ENCODE measurements around the gene APCDD1L. TPM values are rescaled to one million over a fixed set of nuclear protein-coding genes. Genes with fewer than 3 reads are reported as not detected.

The APCDD1L gene
- total RNA-seq, 1 donor from 2014 or later: 16.4 TPM

- no peak overlapping the region for H3K4me3 ChIP-seq (ENCODE audit: insufficient read depth, low read depth, low read length)
- H3K27ac ChIP-seq (ENCODE audit: low read depth, low read length): no peak overlapping the region
- Mint-ChIP-seq H3K4me3 (ENCODE audit: unreplicated experiment) (no peak overlapping the region), H3K9me3 (ENCODE audit: unreplicated experiment) (peaks cover 25% of the 10 kb centered on the region), H3K4me1 (ENCODE audit: low read depth, unreplicated experiment) (no peaks in the 10 kb centered on the region), H3K36me3 (ENCODE audit: low read depth, unreplicated experiment) (peaks cover 26% of the 10 kb centered on the region), H3K27ac (ENCODE audit: unreplicated experiment) (no peak overlapping the region), H3K27me3 (ENCODE audit: low read depth, unreplicated experiment) (peaks cover 9% of the 10 kb centered on the region)
- no peak for FAIRE-seq
- TF ChIP-seq EZH2 (IDR thresholded peaks at IDR 0.05; ENCODE audit: insufficient read depth, low read length) (no peak), CTCF (IDR thresholded peaks at IDR 0.05; ENCODE audit: insufficient read depth, low read depth, low read length) (no peak)
- H3K9ac ChIP-seq (ENCODE audit: low read length): no peak overlapping the region
- H3K27me3 ChIP-seq (ENCODE audit: insufficient read depth, low read length): no peaks in the 10 kb centered on the region
- H3K4me2 ChIP-seq (ENCODE audit: low read length): no peak overlapping the region
- H3K9me3 ChIP-seq (ENCODE audit: insufficient read depth, low read depth, low read length): peaks cover 10% of the 10 kb centered on the region
- no peak for DNase-seq (ENCODE audit: low read depth)
- no peaks in the 10 kb centered on the region for H3K4me1 ChIP-seq (ENCODE audit: insufficient read depth, low read length)
- H3K79me2 ChIP-seq (ENCODE audit: insufficient read depth, low read length): no peaks in the 10 kb centered on the region
- no peak overlapping the region for H2AFZ ChIP-seq (ENCODE audit: low read depth, low read length)
- H4K20me1 ChIP-seq (ENCODE audit: insufficient read depth, low read length): no peaks in the 10 kb centered on the region
- H3K36me3 ChIP-seq (ENCODE audit: insufficient read depth, low read length): no peaks in the 10 kb centered on the region
Measured at GRCh38 chr20:58475466-58475865, 39.7 kb downstream of the APCDD1L start.

- no peak overlapping the region for H3K4me3 ChIP-seq (ENCODE audit: insufficient read depth, low read depth, low read length)
- peaks cover 9% of the 10 kb centered on the region for H3K9me3 ChIP-seq (ENCODE audit: insufficient read depth, low read depth, low read length)
- H3K4me2 ChIP-seq (ENCODE audit: low read length): no peak overlapping the region
- H3K4me1 ChIP-seq (ENCODE audit: insufficient read depth, low read length): no peaks in the 10 kb centered on the region
- no peaks in the 10 kb centered on the region for H3K27me3 ChIP-seq (ENCODE audit: insufficient read depth, low read length)
- peaks cover 1% of the 10 kb centered on the region for H4K20me1 ChIP-seq (ENCODE audit: insufficient read depth, low read length)
- Mint-ChIP-seq H3K27me3 (ENCODE audit: low read depth, unreplicated experiment) (peaks cover 9% of the 10 kb centered on the region), H3K36me3 (ENCODE audit: low read depth, unreplicated experiment) (peaks cover 21% of the 10 kb centered on the region), H3K4me1 (ENCODE audit: low read depth, unreplicated experiment) (no peaks in the 10 kb centered on the region), H3K4me3 (ENCODE audit: unreplicated experiment) (no peak overlapping the region), H3K27ac (ENCODE audit: unreplicated experiment) (no peak overlapping the region), H3K9me3 (ENCODE audit: unreplicated experiment) (peaks cover 21% of the 10 kb centered on the region)
- TF ChIP-seq CTCF (IDR thresholded peaks at IDR 0.05; ENCODE audit: insufficient read depth, low read depth, low read length) (no peak), EZH2 (IDR thresholded peaks at IDR 0.05; ENCODE audit: insufficient read depth, low read length) (no peak)
- H3K9ac ChIP-seq (ENCODE audit: low read length): no peak overlapping the region
- DNase-seq (ENCODE audit: low read depth) (no peak), FAIRE-seq (no peak)
- H3K79me2 ChIP-seq (ENCODE audit: insufficient read depth, low read length): no peaks in the 10 kb centered on the region
- H2AFZ ChIP-seq (ENCODE audit: low read depth, low read length): no peak overlapping the region
- H3K36me3 ChIP-seq (ENCODE audit: insufficient read depth, low read length): no peaks in the 10 kb centered on the region
- H3K27ac ChIP-seq (ENCODE audit: low read depth, low read length): no peak overlapping the region
Measured at GRCh38 chr20:58473453-58474425, 41.5 kb downstream of the APCDD1L start.
